IPS DF 19.7 (cell line): ENCODE results near the gene PRTG.
"Not testable (repeated sequence)": the region's sequence is repeated elsewhere in the genome, so short reads cannot be mapped to it uniquely, and the experiment has no call there.

ENCODE experiments used
- DNase-seq: peaks from one replicate; pipeline ENCODE4 v3.0.0-alpha.2; 2013; ENCODE audit warnings: low read depth, low spot score

The PRTG gene

GRCh38 chr15:55633731-55634130, 109.2 kb downstream of the PRTG start:
- no peak for DNase-seq

GRCh38 chr15:55632434-55632833, 110.5 kb downstream of the PRTG start:
- no peak for DNase-seq

- DNase-seq, result no peak
Observed at GRCh38 chr15:55630858-55631257, 112.1 kb downstream of the PRTG start.

GRCh38 chr15:55628369-55628730, 114.6 kb downstream of the PRTG start:
- no peak for DNase-seq

- no peak for DNase-seq
Observed at GRCh38 chr15:55627730-55628368, 115.1 kb downstream of the PRTG start.

- no peak for DNase-seq
Observed at GRCh38 chr15:55619783-55620182, 123.2 kb downstream of the PRTG start.

- DNase-seq, result no peak
Observed at GRCh38 chr15:55618387-55618786, 124.6 kb downstream of the PRTG start.

- no peak for DNase-seq
Observed at GRCh38 chr15:55615445-55615844, 127.5 kb downstream of the PRTG start.

GRCh38 chr15:55613727-55614126, 129.2 kb downstream of the PRTG start:
- no peak for DNase-seq

GRCh38 chr15:55606214-55606613, 136.7 kb downstream of the PRTG start:
- no peak for DNase-seq

- no peak for DNase-seq
Observed at GRCh38 chr15:55601374-55601773, 141.6 kb downstream of the PRTG start.

GRCh38 chr15:55599439-55599838, 143.5 kb downstream of the PRTG start:
- no peak for DNase-seq

GRCh38 chr15:55593019-55593418, 149.9 kb downstream of the PRTG start:
- not testable (repeated sequence) for DNase-seq

- no peak for DNase-seq
Observed at GRCh38 chr15:55590788-55591187, 152.2 kb downstream of the PRTG start.

GRCh38 chr15:55589287-55589686, 153.7 kb downstream of the PRTG start:
- no peak for DNase-seq

GRCh38 chr15:55588815-55589115, 154.2 kb downstream of the PRTG start:
- DNase-seq, result no peak

GRCh38 chr15:55588070-55588814, 154.7 kb downstream of the PRTG start, which contains the start of gene PYGO1:
Gene PYGO1 (minus strand): TSS chr15:55588345. CDS start chr15:55587883, 462 bp downstream.
- DNase-seq, result no peak

GRCh38 chr15:55587321-55588069, 155.5 kb downstream of the PRTG start:
- no peak for DNase-seq

GRCh38 chr15:55586808-55587207, 156.1 kb downstream of the PRTG start:
- no peak for DNase-seq

- DNase-seq, result no peak
Observed at GRCh38 chr15:55576943-55577342, 166.0 kb downstream of the PRTG start.

- DNase-seq, result no peak
Observed at GRCh38 chr15:55574096-55574495, 168.9 kb downstream of the PRTG start.

GRCh38 chr15:55573224-55573623, 169.7 kb downstream of the PRTG start:
- DNase-seq, result no peak
